Mammary epithelial cell (primary cell): ENCODE measurements around the gene FEM1B.

Experiments
- CTCF ChIP-seq, 2 donors: IDR thresholded peaks in 1 of 2; conservative IDR thresholded peaks in 1 of 2; 2 replicates each; pipeline ENCODE4 v1.5.1; 2011 to 2012; ENCODE audit warnings: inconsistent platforms in 2 of 2, low read length in 2 of 2, mild to moderate bottlenecking in 2 of 2, control low read depth in 1 of 2, low read depth in 1 of 2; ENCODE audit not compliant: insufficient read depth in 1 of 2; ENCODE audit errors: extremely low read depth in 1 of 2
- EZH2 ChIP-seq: IDR thresholded peaks from 2 replicates; pipeline ENCODE4 v1.6.1; 2012; ENCODE audit warnings: low read length, inconsistent platforms, borderline replicate concordance

GRCh38 chr15:68336516-68336915 lies 59.0 kb downstream of the FEM1B start:
- no peak for TF ChIP-seq CTCF (conservative IDR thresholded peaks at IDR 0.05 in 1 of 2, IDR thresholded peaks at IDR 0.05 in 1 of 2; ENCODE audit: extremely low read depth in 1 of 2, insufficient read depth in 1 of 2, low read depth in 1 of 2, low read length in 2 of 2)
- no peak for TF ChIP-seq EZH2
